Activated naive CD8-positive, alpha-beta T cell treated with anti-CD3 and anti-CD28 coated beads for 36 hours (primary cell): ENCODE measurements around the gene ZSCAN1. TPM values are rescaled to one million over a fixed set of nuclear protein-coding genes. Genes with fewer than 3 reads are reported as not detected.

Experiments used
- total RNA-seq, 2 experiments: library from RNA; stranded (reverse); gene quantifications; one replicate each; pipeline ENCODE4 v1.2.3, GENCODE V29; 2021

Gene ZSCAN1
- total RNA-seq, 2 experiments from 2014 or later, result not detected

Other genes with a start within 250 kb of the ZSCAN1 start
- gene ZNF552, start 219.1 kb upstream of the ZSCAN1 start, total RNA-seq, result 1 to 10 TPM; 6.6 to 7.7 TPM
- 10 to 100 TPM; 29.3 to 32.6 TPM for gene ZNF587B, start 203.7 kb upstream of the ZSCAN1 start, total RNA-seq
- 10 to 100 TPM; 20.6 to 24.3 TPM for gene ZNF587, start 184.2 kb upstream of the ZSCAN1 start, total RNA-seq
- 10 to 100 TPM; 40.6 to 45.9 TPM for gene ZNF814, start 145.0 kb upstream of the ZSCAN1 start, total RNA-seq
- 10 to 100 TPM; 11.9 to 12.9 TPM for gene ZNF417, start 117.4 kb upstream of the ZSCAN1 start, total RNA-seq
- 1 to 10 TPM; 5.4 to 6.5 TPM for gene ZNF418, start 98.6 kb upstream of the ZSCAN1 start, total RNA-seq
- 10 to 100 TPM; 12.9 to 13.8 TPM for gene ZNF256, start 86.3 kb upstream of the ZSCAN1 start, total RNA-seq
- gene C19orf18, start 59.5 kb upstream of the ZSCAN1 start, total RNA-seq, result not detected
- gene ZNF606, start 31.2 kb upstream of the ZSCAN1 start, total RNA-seq, result 1 to 10 TPM; 6.9 to 7.0 TPM
- 1 to 10 TPM; 2.4 to 2.5 TPM for gene ZNF135, start 25.3 kb downstream of the ZSCAN1 start, total RNA-seq
- gene ZSCAN18, start 64.2 kb downstream of the ZSCAN1 start, total RNA-seq, result 10 to 100 TPM; 21.5 to 23.9 TPM
- gene ZNF329, start 116.8 kb downstream of the ZSCAN1 start, total RNA-seq, result 1 to 10 TPM; 6.8 to 8.1 TPM
- 10 to 100 TPM; 27.0 to 30.5 TPM for gene ZNF274, start 149.0 kb downstream of the ZSCAN1 start, total RNA-seq
- 10 to 100 TPM; 46.0 to 51.6 TPM for gene ZNF544, start 194.9 kb downstream of the ZSCAN1 start, total RNA-seq
- gene ZNF8, start 244.9 kb downstream of the ZSCAN1 start, total RNA-seq, result 1 to 10 TPM; 4.1 to 4.3 TPM